Activated CD4-positive, alpha-beta T cell treated with anti-CD3 and anti-CD28 coated beads for 4 hours (primary cell): Measurements from ENCODE around the gene HECTD4.
A peak's percentile ranks its signal among the peaks of the same experiment; 100 is the strongest.
"Not testable (repeated sequence)": the region's sequence is repeated elsewhere in the genome, so short reads cannot be mapped to it uniquely, and the experiment has no call there.

ENCODE experiments used
- DNase-seq, 2 donors: peaks; one replicate each; pipeline ENCODE4 v3.0.0-alpha.2; 2020

The HECTD4 gene

DNA sequence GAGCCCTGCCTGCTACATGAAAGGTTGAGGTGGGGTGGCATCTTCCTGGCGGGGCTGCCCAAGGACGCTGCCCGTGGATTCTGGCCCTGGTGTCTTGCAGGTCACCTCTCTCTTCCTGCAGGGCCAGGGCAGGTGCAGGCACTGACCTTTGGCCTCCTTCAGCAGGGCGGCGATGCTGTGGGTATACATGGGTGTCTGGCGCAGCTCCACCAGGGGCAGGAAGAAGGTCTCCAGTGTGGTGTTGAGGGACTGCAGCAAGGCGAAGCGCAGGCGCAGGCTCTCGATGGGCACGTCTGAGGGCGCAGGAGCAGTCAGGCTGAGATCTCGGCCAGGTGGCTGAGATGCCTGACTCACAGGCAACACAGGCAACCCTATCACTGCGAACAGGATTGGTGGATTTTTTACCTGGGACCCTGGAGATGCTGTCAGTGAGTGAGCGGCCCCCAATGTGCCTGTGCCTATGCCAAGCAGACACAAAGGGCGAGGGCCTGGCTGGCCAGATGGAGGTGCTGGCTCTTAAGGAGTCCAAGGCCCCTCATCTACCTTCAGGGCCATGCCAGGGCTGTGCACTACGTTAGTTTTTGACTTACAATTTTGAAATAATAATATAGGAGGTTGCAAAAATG, 211.1 kb downstream of the HECTD4 start:
- no peak for DNase-seq

DNA sequence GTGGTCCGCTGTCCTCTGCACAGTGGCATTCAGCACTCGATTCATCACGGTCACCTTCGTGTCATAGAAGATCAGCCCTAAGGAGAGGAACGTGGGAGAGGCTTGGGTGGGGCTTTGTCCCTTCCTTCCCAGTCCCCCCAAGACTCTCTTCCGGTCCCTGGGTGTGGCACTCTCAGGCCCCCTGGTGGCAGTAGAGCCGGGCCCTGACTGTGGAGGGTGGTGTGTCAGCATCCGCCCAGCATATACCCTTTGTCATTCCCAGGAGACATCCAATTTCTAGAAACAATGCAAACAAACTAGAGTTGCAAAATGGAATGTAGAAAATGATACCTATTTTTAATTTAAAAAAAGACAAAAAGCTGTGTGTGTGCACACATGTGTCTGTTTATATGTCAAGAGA, 211.9 kb downstream of the HECTD4 start:
- peak; percentile 18 to 34 for DNase-seq

DNA sequence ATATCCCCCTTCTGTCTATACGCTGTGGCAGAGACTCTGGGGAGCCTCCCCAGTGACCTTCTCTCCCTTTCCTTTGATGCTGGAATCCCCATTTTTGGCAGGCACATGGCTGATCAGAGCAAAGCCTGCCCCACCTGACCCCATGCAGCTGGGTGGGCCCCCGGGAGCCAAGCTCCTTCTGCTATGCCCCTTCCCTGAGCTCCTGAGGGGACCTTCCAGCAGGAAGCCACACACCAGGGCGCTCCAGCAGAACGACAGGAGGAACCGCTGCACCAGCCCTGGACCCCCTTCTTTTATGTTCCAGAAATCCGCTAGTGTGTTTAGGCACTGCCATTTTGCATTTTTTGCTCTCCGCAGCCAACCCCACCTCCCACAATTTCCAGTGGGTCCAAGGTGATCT, 212.3 kb downstream of the HECTD4 start:
- DNase-seq, result no peak

DNA sequence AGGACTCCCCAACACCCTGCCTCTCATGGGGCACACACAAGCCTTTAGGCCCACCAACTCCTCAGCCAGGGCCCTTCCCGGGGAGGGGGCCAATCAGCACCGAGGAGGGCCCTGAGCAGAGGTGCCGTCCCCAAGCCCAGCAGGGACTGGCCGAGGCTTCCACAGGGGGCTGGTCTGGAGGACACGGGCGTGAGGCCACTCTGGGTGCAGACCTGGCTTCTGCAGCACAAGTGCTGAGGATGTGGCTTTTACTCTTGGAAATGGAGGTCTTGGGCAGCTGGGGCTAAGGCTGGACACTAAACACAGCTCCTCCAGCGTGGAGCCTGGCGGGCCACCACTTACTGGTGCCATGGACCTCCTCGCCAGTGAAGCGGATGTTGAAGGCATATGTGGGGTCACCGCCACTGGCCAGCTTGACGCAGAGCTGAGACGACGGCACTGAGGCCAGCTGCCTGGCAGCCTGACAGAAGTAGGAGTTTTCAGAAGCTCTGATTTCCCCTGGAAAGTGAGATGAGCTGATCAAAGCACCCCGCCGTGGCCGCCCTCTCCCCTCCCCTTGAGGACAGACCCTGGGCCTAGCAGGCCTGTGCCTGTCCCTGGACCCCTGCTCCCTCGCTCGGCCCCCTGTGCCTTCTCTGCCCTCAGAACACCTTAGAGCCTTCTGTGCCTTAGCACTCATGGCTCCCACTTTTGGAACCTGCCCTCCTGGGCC, 212.9 kb downstream of the HECTD4 start:
- no peak for DNase-seq

DNA sequence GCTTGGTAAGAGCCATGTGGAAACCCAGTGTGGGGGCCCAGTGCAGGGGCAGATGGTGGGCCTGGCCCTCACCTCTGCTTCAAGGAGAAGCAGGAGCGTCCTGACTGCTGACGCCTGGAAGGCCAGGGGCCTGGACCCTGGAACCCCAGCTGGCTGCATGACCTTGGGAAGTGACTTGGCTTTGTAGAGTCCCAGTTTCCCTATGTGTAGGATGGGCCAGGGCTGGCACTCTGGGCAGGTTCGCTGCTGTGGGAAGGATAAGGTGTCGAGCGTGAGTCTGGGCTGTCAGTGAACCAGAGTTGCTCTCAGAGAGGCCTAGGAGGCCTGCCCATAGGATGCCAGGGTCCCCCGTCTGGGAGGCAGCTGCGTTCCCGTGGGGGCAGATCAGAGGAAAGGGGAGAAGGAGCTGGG, 213.7 kb downstream of the HECTD4 start:
- no peak for DNase-seq

DNA sequence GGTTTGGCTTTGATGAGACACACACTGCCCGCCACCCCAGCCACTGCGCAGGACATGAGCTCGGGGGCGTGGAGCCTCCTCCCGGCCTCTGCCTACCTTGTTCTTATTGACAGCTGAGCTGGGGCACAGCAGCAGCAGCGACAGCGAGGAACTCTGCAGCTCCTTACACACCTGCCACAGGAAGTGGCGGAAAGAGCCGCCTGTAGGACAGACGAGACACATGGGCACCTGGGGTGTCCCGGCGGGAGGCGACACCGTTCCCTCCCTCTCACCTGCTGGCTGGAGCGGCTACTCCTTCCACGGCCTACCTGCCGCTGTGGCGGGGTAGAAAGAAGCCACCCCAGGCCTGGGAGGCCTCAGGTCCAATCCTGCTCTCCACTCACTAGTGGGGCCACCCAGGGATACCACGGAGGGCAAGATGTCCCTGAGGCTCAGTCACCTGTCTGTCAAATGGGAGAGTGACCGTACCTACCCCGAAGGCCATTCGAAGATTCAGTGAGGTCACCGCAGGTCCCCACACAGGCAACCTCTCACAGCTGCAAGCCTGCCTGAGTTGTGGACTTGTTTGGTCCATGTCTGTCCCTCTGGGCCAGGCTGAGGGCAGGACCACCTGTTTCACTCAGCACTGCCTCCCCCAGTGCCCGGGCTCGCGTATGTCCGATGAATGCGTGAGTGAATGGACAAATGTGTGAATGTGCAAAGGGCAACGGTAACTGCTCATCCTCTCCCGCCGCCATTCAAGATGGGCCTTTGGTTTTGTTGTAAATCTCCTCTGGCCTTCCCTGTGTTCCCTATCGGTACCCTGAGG, 214.3 kb downstream of the HECTD4 start:
- DNase-seq, result no peak

DNA sequence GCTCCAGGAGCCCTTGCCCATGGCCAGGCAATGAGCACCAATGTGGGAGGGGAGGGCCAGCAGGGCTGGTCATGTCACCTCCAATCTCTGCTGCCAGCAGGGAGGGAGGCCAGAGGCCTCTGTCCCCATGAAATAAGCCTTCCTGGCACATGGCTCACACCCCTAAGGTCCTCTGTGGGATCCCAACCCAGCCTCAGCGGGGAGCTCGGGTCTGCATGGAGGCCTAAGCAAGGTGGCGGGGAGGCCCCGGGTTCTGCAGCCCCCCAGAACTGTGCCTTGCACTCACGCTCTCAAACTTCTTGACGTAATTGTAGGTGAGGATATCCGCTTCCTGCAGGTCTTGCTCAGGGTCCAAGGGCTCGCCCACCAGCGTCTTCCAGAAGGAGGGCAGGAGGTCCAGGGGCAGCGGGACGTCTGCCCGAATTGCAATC, 215.2 kb downstream of the HECTD4 start:
- DNase-seq, result no peak

DNA sequence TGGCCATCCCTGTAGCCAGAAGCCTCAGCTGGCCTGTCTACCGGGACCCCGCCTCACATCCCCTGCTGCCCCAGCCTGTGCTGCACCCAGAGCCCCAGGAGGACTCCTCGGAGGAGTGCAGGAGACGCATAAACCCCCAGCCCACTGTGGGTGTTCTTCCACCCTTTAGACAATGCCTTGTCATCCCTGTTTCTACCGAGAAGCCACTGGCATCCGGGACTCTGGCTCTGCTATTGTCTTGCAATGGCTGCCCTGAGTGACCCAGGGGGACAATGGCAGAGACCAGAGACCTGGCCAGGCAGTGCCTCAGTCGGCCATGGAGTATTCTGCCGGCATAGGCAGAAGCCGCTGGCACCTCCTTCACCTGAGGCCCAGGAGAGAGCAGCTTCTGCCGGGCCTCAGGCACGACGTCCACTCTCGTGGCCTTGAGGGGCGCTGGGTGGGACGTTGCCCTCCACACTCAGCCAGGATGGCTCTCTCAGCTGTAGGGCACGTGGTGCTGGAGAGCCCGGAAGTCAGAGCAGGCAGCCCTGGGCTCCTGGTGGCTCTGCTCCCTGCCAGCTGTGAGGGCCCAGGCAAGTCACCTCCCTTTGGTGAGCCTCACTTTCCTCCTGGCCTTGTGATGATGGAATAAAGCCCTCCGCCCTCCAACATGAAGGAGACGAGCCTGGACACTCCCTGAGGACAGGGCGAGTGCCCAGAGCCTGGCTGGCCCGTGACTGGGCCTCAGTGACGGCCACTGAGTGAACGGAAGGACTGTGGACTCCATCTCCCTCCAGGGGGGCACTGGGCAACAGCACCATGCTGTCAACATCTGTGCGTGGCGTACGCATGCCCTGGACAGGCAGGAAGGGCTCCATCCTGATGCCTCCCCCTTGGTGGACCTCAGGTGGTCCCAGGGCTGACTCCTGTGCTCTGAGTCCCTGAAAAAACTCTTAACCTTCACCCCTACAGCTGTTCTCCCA, 215.9 kb downstream of the HECTD4 start:
- DNase-seq, result no peak

DNA sequence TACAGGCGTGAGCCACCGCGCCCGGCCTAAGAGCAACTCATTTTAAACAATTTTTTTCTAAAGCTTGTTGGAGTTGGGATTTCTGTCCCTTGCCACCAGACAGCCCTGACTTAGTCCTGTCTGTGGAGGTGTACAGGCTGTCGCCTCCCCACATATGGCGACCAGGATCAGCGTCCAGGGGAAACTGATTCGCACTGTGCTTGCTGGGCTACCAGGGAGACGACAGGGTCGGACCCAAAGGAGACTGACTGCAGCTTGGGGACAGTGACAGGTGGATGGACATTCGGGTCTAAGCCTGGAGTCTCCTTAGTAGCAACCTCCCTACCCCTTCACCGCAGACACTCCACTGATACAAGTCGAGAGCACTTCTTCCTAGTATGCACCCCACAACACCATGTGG, 216.6 kb downstream of the HECTD4 start:
- DNase-seq, result no peak

DNA sequence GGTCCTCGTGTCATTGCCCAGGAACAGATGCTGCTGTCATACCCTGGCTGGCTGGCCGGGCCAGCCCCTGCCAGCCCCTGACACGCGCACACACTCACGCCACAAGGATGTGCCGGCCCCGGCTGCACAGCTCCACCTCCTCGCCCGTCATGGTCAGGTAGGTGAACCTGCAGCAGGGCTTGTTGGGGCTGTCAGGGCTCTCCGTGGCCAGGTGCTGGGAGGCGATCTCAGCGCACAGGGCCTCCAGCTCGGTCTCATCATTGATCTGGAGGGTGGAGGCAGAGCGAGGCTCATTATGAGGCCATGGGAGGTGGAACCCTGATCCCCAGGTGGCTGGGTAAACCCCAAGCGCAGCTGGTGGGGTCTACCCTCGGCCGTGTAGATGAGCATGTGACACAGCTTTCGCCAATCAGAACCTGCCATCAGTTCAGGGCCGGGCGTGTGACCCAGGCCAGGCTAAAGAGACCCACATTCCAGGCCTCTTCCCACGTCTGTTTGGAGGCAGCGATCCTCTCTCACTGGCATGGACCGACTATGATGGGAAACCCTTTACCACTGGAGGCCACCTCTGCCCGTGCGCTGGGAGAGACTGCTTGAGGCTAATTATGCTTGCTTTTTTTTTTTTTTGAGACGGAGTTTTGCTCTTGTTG, 218.1 kb downstream of the HECTD4 start:
- no peak for DNase-seq

DNA sequence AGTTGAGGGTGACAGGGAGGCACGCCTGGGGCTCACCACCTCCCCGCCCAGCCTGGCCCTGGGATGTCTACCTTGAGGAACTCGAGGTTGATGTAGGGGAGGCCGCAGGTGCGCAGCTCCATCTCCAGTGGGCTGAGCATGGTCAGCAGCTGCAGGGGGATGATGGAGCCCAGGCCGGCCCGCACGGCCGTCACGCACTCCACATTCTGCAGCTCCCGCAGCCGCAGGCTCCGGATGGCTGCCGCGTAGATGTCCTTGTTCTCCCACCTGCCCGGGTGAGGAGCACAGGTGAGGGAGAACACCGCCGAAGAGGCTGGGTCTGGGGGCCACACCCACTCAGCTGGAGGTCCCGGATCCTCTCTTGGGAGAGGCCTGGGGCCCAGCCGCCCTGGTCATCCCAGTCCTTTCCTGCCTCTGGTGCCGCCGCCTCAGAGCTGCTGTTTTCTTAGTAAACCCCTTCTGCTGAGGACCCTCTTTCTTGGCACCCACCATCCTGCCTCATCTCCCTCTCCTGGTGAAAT, 218.7 kb downstream of the HECTD4 start:
- no peak for DNase-seq

DNA sequence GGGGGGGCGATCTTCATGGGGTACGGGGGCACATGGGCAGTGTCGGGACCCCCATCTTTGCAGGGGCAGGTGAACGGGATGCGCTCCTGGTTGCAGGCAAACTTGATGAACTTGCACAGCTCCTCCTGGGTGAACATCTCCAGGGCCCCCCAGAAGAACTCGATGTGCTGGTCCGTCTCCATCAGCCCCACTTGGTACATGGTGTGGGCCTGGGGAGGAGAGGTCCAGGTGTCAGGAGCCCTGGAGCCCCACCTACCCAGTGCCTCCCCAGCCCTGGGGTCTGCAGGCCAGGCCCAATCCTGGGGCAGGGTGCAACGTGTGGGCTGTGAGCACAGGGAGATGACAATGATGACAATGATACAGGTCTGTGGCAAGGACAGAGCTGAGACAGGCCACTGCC, 219.2 kb downstream of the HECTD4 start:
- DNase-seq, result no peak

DNA sequence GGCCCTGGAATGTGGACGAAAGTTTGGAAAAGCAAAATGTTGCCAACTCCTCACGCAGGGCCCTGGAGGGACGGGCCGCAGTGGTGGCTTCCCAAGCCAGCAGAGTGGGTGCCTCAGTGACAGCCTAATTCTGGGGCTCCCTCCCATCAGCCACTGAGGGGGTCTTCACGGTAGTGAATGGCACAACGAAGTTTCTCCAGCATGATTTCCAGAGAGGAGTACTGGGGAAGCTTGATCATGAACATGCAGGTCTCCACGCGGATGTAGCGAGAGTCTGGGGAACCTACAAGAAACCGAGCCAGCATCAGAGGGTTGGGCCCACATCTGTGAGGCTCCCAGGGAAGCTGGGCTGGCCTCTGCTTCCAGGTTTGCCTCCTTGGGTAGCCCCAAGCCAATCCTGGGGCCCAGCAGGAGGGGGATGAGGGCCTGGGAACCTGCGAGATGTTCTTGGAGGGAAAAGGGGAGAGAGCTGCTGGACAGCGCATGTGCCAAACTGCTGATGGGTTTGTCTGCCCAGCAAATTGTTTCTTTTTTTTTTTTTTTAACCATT, 219.9 kb downstream of the HECTD4 start:
- no peak for DNase-seq

DNA sequence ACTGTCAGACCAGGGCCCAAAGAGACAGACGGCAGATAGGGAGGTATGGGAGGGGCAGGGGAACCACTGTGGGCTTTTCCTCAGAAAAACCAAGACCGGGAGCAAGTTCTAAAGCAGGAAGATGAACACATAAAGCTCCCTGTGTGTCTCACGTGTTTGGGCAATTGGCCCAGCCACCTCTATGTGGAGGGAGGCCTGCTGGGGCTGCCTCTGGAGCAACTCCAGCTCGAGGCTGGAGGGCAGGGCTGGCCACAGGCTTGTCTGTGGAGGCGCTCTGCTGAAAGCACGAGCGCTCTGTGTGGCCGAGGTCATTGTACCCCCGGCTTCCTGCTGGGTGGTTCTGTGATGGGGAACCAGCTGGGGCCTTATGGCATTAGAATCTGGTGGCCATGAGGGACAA, 220.5 kb downstream of the HECTD4 start:
- no peak for DNase-seq

DNA sequence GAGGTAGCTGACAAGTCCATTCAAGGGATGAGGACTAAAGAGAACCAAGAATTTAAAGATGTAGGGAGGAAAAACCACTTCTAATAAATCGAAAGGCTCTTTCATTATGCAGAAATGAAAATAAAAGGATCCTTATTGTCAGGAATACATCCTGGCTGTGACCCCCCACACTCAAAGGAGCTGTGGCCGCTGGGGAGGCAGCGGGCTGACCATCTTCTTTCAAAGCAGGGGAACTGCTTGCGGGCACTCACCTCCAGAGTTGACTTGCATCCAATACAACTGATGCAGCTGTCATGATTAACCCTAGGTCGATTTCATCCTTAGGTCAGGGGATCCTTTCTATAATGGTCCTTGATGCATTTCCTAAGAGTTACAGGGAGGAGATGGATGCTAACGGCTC, 221.6 kb downstream of the HECTD4 start:
- DNase-seq, result no peak

DNA sequence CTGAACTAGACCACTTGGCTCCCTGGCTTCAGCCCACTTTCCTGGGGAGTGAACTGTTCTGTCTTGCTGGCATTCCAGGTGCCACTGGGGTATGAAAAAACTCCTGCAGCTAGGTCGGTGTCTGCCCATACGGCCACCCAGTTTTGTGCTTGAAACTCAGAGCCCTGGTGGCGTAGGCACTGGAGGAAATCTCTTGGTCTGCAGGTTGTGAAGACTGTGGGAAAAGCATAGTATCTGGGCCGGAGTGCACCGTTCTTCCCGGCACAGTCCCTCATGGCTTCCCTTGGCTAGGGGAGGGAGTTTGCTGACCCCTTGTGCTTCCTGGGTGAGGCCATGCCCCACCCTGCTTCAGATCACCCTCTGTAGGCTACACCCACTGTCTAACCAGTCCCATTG, 223.1 kb downstream of the HECTD4 start:
- DNase-seq, result no peak

DNA sequence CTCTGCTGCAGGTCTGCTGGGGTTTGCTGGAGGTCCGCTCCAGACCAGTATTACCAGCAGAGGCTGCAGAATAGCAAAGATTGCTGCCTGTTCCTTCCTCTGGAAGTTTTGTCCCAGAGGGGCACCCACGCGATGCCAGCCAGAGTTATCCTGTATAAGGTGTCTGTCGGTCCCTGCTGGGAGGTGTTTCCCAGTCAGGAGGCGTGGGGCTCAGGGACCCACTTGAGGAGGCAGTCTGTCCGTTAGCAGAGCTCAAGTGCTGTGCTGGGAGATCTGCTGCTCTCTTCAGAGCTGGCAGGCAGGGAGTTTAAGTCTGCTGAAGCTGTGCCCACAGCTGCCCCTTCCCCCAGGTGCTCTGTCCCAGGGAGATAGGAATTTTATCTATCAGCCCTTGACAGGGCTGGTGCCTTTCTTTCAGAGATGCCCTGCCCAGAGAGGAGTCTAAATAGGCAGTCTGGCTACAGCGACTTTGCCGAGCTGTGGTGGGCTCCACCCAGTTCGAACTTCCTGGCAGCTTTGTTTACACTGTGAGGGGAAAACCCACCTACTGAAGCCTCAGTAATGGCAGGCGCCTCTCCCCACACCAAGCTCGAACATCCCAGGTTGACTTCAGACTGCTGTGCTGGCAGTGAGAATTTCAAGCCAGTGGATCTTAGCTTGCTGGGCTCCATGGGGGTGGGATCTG, 223.6 kb downstream of the HECTD4 start:
- DNase-seq, result not testable (repeated sequence)

DNA sequence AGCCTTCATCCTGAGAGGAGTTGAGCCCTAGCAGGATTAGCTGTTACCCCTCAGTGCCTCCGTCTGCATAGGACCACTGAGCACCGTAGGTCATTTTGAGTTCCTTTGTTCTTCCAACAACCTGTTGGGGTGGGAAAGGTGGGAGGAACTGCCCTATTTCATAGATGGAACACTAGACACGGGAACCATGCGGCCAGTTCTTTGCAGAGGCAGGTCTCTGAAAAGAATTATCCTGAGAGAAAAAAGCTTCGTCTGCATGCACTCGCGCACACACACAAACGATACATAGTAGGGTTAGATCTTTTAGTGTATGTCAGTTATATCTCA, 228.4 kb downstream of the HECTD4 start:
- DNase-seq, result no peak

DNA sequence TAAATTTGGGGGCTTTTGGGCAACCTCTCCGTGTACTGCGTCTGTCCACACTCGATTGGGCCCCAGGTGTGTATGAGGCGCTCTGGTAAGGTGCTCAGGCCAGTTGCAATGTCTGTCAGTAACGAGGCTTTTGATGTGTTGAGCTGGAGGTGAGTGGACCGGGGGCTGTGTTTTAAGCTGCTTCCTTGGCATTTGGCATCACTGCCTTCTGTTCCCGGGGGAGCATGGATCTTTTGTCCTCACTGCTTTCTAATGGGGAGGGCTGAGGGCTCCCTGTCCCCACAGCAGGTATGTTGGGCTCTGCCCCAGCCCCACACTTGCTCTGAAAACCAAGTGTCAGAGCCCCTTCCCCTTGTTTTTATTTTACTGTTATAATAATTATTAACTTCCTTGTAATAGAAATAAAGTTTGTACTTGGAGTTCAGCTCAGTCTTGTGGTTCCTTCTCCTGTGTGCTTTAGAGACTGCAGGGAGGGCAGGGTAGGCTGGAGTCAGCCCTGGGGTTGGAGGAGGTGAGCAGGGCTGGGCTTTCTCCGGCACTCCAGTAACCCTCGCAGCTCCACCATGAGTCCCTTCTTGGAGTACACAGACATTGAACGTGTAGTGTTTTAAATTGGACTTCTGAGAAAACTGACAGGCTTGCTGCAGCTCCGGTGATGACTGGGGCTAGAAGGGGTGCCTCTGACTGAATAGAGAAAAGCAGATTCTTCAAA, 228.9 kb downstream of the HECTD4 start:
- DNase-seq, result no peak

DNA sequence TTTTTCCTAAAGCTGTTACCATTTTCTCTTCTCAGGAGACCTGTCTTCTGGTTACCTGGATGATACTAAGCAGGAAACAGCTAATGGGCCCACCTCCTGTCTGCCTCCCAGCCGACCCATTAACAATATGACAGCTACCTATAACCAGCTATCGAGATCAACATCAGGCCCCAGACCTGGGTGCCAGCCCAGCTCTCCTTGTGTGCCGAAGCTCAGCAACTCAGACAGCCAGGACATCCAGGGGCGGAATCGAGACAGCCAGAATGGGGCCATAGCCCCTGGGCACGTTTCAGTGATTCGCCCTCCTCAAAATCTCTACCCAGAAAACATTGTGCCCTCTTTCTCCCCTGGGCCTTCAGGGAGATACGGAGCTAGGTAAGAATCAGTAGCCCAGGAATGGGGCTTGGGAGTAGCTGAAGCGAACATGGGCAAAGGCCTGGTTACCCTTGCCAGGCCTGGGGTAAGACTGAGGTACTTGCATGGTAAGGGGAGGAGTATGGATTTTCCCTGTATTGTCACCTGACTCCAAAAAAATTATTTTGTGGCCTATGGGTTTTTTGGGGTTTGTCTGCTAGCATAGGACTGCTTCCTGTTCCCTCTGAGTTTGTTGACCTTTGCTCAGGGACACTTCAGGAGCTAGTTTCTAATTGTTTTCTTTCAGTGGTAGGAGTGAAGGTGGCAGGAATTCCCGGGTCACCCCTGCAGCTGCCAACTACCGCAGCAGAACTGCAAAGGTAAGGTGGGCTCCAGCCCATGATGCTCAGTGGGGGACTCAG, 230.3 kb downstream of the HECTD4 start:
- no peak for DNase-seq
